HG03045 (cell line): Measurements from ENCODE around the gene SLC6A1.

Source experiments
- ATAC-seq: cut with Tn5 transposase; IDR thresholded peaks from one replicate; pipeline ENCODE4 v1.9.1; 2021; ENCODE audit warnings: mild to moderate bottlenecking, moderate library complexity; ENCODE audit not compliant: unreplicated experiment

Gene SLC6A1

DNA sequence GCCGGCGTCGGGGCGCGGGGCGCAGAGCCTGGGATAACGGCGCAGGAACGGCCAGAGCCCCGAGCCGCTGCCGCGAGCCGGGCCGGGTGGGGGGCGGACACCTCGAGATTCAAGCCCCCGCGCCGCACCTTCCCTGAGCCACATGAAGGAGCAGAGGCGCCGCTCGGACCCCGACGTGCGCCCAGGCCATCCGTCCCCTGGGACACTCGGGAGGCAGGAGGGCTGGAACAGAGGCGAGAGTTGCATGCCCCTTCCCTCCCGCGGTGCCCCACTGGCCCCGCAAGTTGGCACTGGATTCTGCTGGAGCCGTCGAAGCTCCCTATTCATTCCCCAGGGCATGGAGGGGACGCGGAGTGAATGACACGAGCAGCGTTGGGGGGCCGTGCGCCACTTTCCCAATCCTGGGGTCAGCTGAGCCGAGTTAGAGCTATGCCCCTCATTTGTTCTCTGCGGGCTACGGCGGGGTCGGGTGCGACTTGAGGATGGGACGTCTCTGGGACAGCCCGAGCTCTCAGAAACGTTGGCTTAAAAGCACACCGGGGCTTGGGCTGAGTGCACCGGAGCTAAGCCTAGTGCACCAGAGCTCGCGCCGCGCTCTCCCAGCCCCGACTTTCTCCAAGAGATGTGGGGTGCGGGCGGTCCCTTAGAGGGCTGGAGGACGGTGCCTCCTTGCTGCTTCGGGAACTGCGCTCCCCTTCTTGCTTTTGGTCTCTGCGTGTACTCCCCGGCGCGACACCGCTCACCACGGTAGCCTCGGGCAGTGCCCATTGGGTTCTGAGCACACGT is 588 bp downstream of the SLC6A1 start:
- no peak for ATAC-seq

GRCh38 chr3:10993729-10994065 is 1.1 kb downstream of the SLC6A1 start:
- no peak for ATAC-seq

GRCh38 chr3:10994306-10994705 is 1.8 kb downstream of the SLC6A1 start:
- no peak for ATAC-seq

- ATAC-seq, result no peak
Observed at GRCh38 chr3:10995871-10996270, 3.3 kb downstream of the SLC6A1 start.

DNA sequence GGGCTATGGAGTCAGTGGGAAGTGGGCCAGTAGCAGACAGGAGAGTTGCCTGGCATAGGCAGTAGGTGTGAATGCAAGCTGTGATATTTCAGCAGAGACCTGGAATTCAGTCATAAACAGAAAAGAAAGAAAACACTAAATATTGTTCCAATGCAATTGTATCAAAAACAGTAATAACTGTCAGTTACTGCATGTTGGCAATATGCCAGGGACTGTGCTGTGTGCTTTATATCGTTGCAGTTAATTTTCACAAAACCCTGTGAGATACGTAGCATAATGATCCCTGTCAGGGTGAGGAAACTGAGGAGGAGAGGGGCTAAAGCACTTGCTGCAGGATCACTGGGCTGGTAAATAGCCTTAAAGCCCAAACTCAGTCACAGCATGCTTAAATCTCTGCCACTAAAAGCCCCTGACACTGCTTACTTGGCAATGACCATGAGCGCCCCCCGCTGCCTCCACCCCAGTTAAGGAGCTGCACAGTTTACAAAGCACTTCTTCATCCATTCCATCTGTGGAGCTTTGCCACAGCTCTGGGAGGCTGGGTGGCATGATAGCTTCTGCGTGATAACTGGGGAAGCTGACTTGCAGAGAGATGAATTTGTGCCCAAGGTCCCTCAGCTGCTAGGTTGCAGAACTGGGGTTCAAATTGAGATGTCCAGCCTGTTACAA is 3.9 kb downstream of the SLC6A1 start:
- no peak for ATAC-seq

GRCh38 chr3:10997196-10997595 is 4.6 kb downstream of the SLC6A1 start:
- ATAC-seq, result no peak

DNA sequence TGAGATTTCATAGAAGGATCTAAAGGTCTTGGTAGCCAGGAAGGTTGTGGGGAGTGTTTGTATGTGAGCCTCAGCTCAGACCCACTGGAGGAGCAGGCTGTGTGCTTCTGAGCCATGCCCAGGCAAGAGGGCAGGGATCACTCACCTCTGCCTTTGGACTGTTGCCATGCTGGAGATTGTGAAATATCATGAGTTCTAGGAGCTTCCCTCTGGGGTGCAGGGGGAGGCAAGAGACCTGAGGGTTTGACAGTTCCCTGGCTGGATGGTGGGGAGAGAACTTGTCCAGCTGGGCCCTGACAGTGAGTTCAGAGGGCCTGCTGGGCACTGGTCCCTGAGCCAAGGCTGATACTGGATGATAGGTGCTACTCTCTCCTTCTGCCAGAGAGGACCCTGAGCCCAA is 6.0 kb downstream of the SLC6A1 start:
- no peak for ATAC-seq

- ATAC-seq, result no peak
Observed at GRCh38 chr3:10999221-11000107, 6.9 kb downstream of the SLC6A1 start.

DNA sequence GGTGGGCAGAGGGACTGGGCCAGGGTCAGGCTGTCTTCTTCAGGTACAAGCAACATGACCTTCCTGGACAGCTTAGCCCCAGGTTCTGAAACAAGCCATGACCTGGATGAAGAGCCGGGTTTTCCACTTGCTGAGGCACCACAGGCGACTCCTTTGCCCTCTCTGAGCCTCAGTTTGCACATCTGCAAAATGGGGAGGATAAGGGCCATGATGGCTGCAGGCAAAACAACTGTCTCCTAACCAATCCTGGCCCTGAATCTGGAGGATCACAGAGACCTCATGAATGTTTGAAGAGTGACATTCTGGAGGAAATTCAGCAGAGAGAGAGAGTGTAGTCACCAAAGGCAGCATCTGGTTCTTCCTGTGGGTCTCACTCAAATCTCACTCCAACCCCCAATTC is 8.0 kb downstream of the SLC6A1 start:
- no peak for ATAC-seq

- ATAC-seq, result no peak
Observed at GRCh38 chr3:11001020-11001657, 8.6 kb downstream of the SLC6A1 start.

GRCh38 chr3:11001658-11002021 is 9.1 kb downstream of the SLC6A1 start:
- ATAC-seq, result no peak

GRCh38 chr3:11002371-11002807 is 9.8 kb downstream of the SLC6A1 start:
- ATAC-seq, result no peak

- ATAC-seq, result no peak
Observed at GRCh38 chr3:11004563-11004962, 12.0 kb downstream of the SLC6A1 start.

- no peak for ATAC-seq
Observed at GRCh38 chr3:11005686-11006256, 13.2 kb downstream of the SLC6A1 start.

- no peak for ATAC-seq
Observed at GRCh38 chr3:11006986-11007933, 14.7 kb downstream of the SLC6A1 start.

DNA sequence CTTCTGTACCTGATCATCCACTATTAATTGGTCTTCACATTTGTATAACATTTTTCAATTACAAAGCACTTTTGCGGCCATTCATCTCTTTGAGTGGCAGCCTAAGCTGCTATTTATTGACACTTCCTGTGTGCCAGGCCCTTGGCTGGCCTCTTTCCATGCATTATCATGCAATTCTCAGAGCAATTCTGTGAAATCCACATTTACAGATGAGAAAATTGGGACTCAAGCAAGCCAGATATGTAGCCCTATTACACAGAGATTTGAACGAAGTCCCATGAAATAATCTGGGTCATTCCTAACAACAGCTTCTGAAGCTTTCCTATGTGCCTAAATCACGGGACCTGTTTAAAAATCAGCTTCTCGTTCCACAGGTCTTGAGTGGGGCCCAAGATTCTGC is 17.4 kb downstream of the SLC6A1 start:
- no peak for ATAC-seq

DNA sequence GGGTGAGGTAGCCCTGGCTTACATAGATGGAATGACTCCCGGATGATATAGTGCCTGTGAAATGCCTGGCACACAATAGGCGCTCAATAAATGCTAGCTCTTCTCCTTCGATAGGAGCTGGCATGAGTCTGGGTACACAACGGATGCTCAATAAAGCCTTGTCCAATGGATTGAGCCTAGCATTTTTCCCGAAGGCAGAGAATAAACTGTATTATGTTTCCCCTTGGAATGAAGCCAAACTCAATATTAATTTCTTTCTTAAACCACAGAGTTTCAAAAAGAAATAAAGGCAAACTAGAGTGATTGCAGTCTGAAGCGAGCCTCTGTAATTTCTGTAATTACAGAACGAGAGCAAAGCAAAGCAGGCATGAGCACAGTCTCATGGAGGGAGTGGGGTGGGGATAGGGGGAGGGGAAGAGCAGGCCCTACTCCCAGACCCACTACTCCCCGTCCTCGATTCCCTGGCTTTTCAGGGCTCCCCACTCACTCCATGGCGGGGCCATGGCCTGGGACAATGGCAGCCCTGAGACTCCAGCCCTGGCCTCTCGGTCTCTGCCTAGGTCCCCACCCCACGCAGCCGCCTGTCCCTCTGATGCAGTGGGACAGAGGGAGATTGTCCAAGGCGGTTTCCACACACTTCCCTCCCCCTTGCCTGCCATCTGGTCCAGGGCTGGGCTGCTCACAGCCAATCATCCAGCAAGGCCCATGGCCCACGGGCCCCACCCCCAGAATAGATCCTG is 18.0 kb downstream of the SLC6A1 start:
- ATAC-seq, result no peak

GRCh38 chr3:11014253-11014652 is 21.7 kb downstream of the SLC6A1 start:
- no peak for ATAC-seq

DNA sequence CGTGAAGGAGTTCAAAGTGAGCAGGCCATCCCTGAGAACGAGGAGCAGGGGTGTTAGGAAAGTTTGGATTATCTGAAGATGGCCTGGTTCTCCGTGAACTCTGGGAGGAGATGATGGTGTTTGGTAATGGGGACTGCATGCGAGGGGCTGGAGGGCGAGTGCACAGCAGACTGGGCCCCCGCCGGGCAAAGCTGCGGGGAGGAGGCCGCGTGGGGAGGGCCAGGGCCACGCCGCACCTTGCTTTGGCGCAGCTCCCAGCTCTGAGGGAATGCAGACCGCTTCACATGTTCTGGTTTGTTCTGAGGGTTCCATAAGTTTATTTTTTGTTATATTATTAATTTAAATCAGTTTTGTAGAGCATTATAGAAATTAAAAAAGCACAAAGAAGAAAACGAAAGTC is 22.2 kb downstream of the SLC6A1 start:
- ATAC-seq, result no peak
